ENCODE results near the gene BCL2L11. TPM values are rescaled to one million over a fixed set of nuclear protein-coding genes. Genes with fewer than 3 reads are reported as not detected.
A peak's percentile ranks its signal among the peaks of the same experiment; 100 is the strongest.

The BCL2L11 gene
- total RNA-seq, 4 donors from 2014 or later = 8.8 to 41.8 (median 36.1) TPM

DNA sequence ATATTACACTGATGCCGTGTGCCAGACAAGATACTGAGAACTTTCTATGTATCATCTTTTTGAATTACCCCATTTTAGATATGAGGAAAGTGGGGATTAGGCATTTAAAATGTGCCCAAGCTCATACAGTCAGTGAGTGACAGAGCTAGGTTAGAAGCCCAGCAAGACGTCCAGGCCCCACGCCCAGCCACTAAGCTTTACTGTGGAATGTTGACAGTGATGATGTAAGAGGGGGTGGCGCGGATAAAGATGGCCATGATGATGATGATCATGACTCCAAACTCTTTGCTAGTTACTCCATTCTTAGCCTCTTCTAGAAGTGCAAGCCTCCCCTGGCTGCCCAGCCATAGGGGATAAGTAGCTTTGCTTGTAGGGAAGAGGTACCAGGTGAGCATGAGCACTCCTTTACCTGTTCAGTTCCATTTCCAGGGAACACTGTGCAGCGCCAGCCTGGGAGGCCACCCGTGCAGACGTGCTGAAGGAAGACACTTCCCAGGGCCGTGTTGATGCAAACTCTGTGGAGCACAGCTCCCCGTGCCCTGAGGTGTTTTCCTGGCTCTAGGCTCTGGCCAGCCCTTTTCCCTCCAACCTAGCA, 65.5 kb downstream of the BCL2L11 start:
- in situ Hi-C loops (cut with MboI; ENCODE audit: low pct_ligation_motif_present in 1 of 4, low pct_unique_long_range_greater_than_20kb in 1 of 4, low sequenced_read_pairs in 3 of 4) (no loop called here), intact Hi-C loops (cut with DNase I; ENCODE audit: low total_unique reads) (no loop called here)
- no peaks in the 10 kb centered on the region for H3K36me3 ChIP-seq
- H3K4me3 ChIP-seq = no peak overlapping the region
- WGBS, 2 donors (ENCODE audit: low coverage in 1 of 2) = 44 to 59% methylated on average over 1 to 10 of the region's 10 CpGs
- peaks cover 4 to 35% (median 25%) of the 10 kb centered on the region in 4 donors for H3K4me1 ChIP-seq
- no peaks in the 10 kb centered on the region for H3K9me3 ChIP-seq
- DNase-seq = peak; percentile 61
- TF ChIP-seq, protein P1, sequence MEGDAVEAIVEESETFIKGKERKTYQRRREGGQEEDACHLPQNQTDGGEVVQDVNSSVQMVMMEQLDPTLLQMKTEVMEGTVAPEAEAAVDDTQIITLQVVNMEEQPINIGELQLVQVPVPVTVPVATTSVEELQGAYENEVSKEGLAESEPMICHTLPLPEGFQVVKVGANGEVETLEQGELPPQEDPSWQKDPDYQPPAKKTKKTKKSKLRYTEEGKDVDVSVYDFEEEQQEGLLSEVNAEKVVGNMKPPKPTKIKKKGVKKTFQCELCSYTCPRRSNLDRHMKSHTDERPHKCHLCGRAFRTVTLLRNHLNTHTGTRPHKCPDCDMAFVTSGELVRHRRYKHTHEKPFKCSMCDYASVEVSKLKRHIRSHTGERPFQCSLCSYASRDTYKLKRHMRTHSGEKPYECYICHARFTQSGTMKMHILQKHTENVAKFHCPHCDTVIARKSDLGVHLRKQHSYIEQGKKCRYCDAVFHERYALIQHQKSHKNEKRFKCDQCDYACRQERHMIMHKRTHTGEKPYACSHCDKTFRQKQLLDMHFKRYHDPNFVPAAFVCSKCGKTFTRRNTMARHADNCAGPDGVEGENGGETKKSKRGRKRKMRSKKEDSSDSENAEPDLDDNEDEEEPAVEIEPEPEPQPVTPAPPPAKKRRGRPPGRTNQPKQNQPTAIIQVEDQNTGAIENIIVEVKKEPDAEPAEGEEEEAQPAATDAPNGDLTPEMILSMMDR (IDR thresholded peaks at IDR 0.05) = no peak
- TF ChIP-seq POLR2A (IDR thresholded peaks at IDR 0.05) (no peak), EP300 (IDR thresholded peaks at IDR 0.05; ENCODE audit: low read depth) (no peak), POLR2AphosphoS5 (IDR thresholded peaks at IDR 0.05) (no peak)
- H3K27ac ChIP-seq = peak overlapping the region; percentile 5 to 60 (median 49)
- no peaks in the 10 kb centered on the region for H3K27me3 ChIP-seq

DNA sequence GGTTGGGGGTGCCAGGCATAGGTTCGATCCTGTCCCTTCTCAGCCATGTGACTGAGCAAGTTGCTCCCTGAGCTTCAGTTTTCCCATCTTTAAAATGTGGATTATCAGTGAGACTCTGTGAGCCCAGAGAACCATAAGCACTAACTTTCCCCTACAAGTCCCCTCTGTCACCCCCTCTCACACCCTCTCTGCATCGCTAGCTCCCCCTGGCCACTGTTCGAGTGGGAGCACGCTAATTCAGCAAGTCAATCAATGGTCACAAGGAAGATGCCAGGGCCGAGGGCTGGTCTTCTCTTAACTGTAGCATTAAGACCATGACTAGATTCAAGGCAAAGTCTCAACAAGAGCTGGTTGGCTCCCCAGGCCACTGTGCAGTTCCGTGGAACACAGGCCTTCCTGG, 66.2 kb downstream of the BCL2L11 start:
- Histone ChIP-seq H3K9me3 (no peaks in the 10 kb centered on the region), H3K36me3 (no peaks in the 10 kb centered on the region), H3K27me3 (no peaks in the 10 kb centered on the region), H3K27ac (no peak overlapping the region), H3K4me3 (no peak overlapping the region), H3K4me1 (peaks cover 4 to 35% (median 24%) of the 10 kb centered on the region in 4 donors)
- 80 to 90% methylated on average over 1 to 6 of the region's 6 CpGs for WGBS, 2 donors (ENCODE audit: low coverage in 1 of 2)
- in situ Hi-C loops (cut with MboI; ENCODE audit: low pct_ligation_motif_present in 1 of 4, low pct_unique_long_range_greater_than_20kb in 1 of 4, low sequenced_read_pairs in 3 of 4) = no loop called here
- intact Hi-C loops (cut with DNase I; ENCODE audit: low total_unique reads) = no loop called here
- TF ChIP-seq POLR2AphosphoS5 (IDR thresholded peaks at IDR 0.05) (no peak), POLR2A (IDR thresholded peaks at IDR 0.05) (no peak), EP300 (IDR thresholded peaks at IDR 0.05; ENCODE audit: low read depth) (no peak)
- TF ChIP-seq, protein P1 (IDR thresholded peaks at IDR 0.05) = no peak
- no peak for DNase-seq

DNA sequence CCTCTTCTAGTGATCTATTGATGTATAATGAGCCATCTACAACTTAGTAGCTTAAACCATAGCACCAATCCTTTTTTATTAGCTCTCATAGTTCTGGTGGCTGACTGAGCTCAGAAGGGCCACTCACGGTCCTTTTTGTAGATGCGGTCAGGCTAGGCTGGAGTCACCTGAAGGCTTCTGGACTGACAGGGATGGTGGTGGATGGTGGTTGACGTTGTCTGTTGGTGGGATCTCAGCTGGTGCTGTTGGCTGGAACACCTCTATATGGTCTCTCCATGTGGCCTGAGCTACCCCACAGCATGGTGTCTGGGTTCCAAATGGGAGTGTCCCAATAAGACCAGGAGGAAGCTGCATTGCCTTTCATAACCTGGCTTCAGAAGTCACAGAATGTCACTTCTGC, 68.0 kb downstream of the BCL2L11 start:
- H3K36me3 ChIP-seq = no peaks in the 10 kb centered on the region

DNA sequence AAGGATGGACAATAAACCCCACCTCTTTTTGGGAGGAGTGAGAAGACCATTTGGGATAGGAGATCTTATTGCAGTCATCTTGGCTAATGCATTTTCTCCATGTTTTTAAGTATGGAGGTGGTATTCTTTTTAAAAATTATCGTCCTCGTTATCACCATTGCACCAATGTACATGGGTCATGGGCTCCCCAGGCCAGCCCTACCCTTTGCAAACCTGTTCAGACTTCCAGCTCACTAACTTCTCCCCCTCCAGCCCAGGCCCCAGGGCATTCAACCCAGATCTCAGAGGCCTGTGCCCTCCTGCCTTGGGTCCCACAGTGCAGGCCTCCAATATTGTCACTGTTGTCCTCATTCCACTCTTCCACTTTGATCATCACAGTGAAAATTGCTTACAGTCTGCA, 68.4 kb downstream of the BCL2L11 start:
- H3K4me1 ChIP-seq = peaks cover 4 to 22% (median 15%) of the 10 kb centered on the region in 4 donors
- no peak for DNase-seq
- in situ Hi-C loops (cut with MboI; ENCODE audit: low pct_ligation_motif_present in 1 of 4, low pct_unique_long_range_greater_than_20kb in 1 of 4, low sequenced_read_pairs in 3 of 4) = no loop called here
- no peak overlapping the region for H3K27ac ChIP-seq
- TF ChIP-seq EP300 (IDR thresholded peaks at IDR 0.05; ENCODE audit: low read depth) (no peak), POLR2AphosphoS5 (IDR thresholded peaks at IDR 0.05) (no peak), POLR2A (IDR thresholded peaks at IDR 0.05) (no peak)
- TF ChIP-seq, protein P1 (IDR thresholded peaks at IDR 0.05) = no peak
- 92 to 100% methylated on average over 2 of the region's 2 CpGs for WGBS, 2 donors (ENCODE audit: low coverage in 1 of 2)
- H3K4me3 ChIP-seq = no peak overlapping the region
- intact Hi-C loops (cut with DNase I; ENCODE audit: low total_unique reads) = no loop called here
- H3K27me3 ChIP-seq = no peaks in the 10 kb centered on the region
- no peaks in the 10 kb centered on the region for H3K9me3 ChIP-seq
- H3K36me3 ChIP-seq = no peaks in the 10 kb centered on the region

More for the DNA sequence above, 68.0 kb downstream of the BCL2L11 start:
- in situ Hi-C loops (cut with MboI; ENCODE audit: low pct_ligation_motif_present in 1 of 4, low pct_unique_long_range_greater_than_20kb in 1 of 4, low sequenced_read_pairs in 3 of 4) = no loop called here
- intact Hi-C loops (cut with DNase I; ENCODE audit: low total_unique reads) = no loop called here
- Histone ChIP-seq H3K27ac (no peak overlapping the region), H3K9me3 (no peaks in the 10 kb centered on the region), H3K27me3 (no peaks in the 10 kb centered on the region), H3K4me1 (peaks cover 4 to 26% (median 18%) of the 10 kb centered on the region in 4 donors), H3K4me3 (no peak overlapping the region)
- DNase-seq = no peak
- 96% methylated on average over 3 of the region's 3 CpGs; no CpG with 5 or more reads in 1 of the 2 donors for WGBS, 2 donors (ENCODE audit: low coverage in 1 of 2)
- TF ChIP-seq, protein P1 (IDR thresholded peaks at IDR 0.05) = no peak
- TF ChIP-seq EP300 (IDR thresholded peaks at IDR 0.05; ENCODE audit: low read depth) = no peak
- TF ChIP-seq POLR2A (IDR thresholded peaks at IDR 0.05) = no peak
- no peak for TF ChIP-seq POLR2AphosphoS5 (IDR thresholded peaks at IDR 0.05)

All from transverse colon (tissue), 4 donors.